ENCODE measurements around the gene RPS2.
A peak's percentile ranks its signal among the peaks of the same experiment; 100 is the strongest.

The RPS2 gene

DNA sequence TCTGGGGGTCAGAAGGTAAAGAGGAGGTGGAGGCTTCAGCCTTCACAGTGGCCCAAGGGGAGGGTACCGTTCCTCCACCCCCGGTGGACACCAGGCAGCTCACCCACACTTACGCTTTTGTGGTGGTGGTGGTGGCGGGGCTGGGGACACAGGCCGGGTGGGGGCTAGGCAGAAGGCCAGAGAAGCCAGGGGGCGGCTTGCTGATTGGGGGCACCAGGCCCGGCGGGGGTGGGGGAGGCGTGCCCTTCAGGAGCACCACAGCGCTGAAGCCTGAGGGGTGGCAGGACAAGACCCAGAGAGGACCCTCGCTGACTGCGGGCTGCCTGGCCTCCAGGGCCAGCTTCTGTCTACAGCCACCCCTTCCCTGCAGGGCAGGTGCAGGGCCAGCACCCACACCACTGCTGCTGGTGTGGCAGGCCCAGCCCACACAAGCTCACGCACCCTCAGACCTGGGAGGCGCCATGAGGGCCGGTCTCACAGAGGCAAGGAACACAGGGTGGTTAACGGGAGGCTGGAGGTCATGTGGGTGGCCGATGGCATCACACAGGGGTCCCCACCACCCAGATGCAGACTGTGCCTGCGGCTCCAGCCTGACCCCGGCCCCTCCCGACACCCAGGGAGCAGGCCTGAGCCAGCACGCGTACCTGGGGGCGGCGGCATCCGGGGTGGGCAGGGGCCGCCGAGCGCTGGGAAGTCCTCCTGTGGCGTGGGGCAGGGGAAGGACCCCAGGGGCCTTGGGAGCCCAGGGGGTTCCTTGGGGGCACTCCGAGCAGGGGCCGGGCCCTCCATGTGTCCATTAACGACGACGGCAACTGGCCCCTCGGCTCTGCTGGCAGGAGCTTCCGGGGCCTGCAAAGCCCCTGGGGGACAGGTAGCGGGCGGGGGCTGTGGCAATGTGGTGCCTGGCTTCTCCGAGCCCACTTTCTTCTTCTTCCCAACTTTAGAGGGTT lies 34.5 kb upstream of the RPS2 start:
- DNase-seq (ENCODE audit: low spot score) = no peak

DNA sequence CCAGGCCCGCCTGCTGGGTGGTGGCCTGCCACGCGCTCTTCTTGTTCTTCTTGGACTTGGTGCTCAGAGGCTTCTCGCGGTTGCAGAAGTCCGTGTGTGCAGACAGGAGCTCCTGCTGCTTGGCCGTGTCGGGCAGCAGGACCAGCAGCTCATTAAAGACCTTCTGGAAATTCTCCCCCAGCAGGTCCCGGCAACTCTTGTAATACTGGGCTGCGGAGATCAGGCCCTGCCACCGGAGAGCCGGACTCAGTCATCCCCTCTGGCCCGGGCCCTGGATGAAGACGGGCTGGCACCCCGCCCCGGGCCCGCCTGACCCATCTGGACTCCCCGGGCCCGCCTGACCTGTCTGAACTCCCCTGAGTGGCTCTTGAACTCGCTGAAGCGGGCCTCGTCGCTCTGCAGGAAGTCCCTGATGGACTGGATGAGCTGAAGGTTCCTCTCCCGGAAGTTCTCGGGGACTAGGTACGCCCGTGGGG lies 33.8 kb upstream of the RPS2 start:
- DNase-seq (ENCODE audit: low spot score) = no peak

DNA sequence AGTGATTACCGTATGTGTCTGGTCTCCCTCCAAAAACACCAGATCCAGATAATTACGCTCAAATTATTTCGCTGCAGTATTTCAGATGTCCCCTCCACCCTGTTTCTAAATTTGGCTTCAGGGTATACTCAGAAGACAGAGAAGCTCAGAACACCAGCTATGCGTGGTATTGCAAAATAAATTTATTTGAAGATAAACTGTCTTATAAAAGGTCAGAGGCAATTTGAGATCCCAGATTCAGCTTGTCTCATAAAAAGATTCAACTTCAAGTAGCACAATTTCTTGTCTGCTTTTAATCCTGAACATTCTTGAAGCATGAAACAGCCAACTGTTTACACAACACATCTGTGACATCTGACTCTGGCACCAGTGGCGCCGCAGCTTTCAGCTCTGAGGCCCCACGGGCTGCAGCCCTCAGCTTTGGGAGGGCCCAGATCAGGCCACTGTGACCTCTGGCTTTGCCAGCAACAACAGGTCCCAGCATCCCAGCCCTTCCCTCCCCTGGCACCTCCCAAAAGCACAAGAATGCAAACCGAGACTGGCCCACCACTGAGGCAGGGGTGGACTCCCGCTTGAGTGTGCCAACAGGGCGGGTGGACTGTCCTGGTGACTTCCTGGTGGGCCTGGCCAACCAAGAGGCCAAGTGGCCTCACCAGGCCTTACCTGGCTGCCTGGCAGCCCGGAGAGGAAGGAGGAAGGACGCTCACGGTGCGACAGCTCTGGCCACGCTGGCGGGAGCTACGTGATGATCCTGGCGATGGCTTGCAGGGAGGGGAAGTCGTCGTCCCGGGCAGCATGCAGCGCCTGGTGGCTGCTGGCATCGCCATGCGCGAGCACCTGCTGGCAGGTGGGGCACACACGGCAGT lies 33.1 kb upstream of the RPS2 start:
- no peak for DNase-seq (ENCODE audit: low spot score)

DNA sequence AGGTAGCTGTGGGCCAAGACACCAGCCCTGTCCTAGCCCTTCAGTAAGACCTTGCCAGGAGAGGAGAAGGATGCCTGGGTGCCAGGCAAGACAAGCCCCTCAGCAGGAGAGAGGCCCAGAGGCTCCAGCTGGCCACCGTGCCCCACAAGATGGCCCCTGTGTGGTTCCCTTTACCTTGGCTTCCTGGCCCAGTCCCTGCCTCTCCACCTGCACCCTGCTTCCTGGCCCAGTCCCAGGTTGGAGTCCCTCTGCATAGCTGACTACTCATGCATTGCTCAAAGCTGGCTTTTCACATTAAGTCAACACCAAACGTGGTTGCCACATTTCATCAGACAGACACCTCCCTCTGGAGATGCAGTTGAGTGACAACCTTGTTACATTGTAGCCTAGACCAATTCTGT lies 29.1 kb upstream of the RPS2 start:
- DNase-seq (ENCODE audit: low spot score) = no peak

DNA sequence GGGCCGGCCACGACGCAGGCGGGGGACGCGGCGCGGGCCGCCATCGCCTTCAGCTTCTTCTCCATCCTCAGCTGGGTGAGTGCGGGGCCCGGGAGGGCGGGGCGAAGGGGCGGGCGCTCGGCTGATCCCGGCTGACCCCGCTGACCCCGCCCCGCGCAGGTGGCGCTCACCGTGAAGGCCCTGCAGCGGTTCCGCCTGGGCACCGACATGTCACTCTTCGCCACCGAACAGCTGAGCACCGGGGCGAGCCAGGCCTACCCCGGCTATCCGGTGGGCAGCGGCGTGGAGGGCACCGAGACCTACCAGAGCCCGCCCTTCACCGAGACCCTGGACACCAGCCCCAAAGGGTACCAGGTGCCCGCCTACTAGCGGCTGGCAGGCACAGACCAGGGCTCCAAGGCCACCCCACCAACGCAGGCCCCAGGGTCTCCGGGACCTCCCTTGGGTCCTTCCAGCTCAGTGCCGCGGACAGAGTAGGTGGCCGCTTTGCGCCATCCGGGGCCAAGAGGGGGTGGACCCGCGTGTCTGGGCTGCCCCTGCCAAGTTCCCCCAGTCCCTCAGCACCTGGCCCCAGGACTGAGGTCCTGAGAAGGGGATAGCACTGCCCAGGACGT lies 28.2 kb upstream of the RPS2 start:
- DNase-seq (ENCODE audit: low spot score) = no peak

DNA sequence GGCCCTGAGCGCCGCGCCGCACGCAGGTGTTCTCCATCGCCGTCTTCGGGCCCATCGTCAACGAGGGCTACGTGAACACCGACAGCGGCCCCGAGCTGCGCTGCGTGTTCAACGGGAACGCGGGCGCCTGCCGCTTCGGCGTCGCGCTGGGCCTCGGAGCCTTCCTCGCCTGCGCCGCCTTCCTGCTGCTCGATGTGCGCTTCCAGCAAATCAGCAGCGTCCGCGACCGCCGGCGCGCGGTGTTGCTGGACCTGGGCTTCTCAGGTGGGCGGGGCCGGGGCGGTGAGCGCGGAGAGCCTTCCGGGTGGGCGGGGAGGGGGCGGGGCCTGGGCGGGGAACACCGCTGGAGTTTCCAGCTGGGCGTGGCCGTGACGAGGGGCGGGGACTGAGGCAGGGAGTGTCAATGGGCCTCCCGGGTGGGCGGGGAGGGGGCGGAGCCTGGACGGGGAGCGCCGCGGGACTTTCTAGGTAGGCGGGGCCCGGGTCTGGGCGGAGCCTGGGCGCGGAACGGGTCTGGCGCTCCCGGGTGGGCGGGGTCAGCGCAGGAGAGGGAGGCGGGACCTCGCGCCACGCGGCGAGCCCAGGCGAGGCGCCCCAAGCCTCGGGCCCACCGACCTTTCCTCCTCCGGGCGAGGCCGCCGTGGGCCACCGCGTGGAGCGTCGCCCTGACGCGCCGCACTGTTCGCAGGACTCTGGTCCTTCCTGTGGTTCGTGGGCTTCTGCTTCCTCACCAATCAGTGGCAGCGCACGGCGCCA lies 27.5 kb upstream of the RPS2 start:
- DNase-seq (ENCODE audit: low spot score) = peak; percentile 87

DNA sequence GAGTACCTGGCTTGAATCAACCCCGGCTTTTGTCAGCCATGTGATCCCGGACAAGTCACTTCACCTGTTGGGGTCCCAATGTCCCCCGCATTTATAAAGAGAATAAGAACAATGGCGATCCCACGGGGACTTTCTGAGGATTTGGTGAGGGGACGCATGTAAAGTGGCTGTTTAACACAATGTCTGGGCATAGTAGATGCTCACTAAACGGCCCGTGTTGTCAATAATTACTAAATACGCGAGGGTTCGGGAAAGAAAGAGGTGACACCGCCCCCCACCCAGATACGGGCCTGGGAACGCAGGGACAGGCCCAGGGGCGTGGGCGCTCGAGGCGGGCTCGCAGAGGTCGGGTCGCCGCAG lies 26.9 kb upstream of the RPS2 start:
- no peak for DNase-seq (ENCODE audit: low spot score)

DNA sequence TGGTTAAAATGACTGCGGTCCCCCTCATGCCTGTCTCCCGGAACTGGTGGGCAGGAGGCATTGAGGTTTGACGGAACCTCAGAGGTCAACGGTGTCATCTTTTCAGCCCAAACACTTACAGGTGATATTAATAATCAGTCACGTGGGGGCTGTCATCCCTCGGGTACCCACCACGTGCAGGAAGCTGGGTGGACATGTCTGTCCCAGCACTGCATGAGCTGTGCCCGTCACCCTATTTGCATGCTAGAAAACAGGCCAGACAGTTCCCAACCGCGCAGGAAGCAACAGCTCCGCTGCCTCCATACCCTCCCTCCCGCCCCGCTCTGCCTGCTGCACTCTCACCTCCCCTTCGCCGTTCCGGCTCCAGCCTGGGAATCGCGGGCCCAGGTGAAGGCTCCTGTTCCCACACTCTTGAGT lies 26.5 kb upstream of the RPS2 start:
- DNase-seq (ENCODE audit: low spot score) = no peak

DNA sequence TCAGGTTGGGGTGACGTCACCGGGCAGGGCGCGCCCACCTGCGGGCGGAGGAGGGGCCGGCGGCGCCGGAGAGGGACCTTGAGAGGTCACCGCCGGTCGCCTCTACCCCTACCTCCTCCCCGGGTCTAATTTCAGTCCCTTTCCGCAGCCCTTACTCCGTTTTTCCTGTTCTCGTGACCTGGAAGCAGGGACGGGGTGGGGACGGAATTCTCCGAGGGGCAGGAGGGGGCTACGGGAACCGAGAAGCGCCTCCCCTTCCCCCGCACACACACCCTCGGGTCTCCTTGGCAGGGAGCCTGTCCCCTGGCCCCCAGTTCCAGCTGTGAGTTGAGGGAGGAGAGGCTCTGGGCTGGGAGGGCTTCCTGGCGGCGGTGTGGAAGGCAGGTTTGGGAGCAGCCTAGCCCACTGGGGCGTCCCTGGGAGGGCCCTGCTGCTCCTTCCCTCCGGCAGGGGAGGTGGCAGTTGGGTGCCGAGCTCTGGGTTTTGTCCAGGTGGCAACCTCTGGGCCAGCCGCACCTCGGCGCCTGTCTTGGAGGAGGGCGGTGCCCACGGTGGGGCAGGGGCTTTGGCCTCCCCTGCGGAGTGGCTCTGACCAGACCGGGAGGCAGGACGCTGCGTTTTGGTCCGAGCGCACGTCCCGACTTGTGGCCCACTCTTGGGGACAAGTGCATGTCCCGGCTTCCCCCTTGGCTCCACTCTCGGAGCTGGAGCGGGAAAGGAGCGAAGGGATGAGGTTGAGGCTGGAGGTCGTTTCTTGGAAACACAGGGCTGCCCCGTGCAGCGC lies 25.9 kb upstream of the RPS2 start:
- no peak for DNase-seq (ENCODE audit: low spot score)

DNA sequence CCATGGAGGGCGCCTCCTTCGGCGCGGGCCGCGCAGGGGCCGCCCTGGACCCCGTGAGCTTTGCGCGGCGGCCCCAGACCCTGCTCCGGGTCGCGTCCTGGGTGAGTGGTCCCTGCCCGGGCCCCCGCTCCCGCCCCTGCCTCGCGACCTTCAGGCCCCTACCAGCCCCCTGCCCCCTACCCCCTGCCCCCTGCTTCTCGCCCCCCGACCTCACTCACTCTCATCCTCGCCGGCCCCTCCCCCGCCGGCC lies 25.4 kb upstream of the RPS2 start:
- DNase-seq (ENCODE audit: low spot score) = no peak

DNA sequence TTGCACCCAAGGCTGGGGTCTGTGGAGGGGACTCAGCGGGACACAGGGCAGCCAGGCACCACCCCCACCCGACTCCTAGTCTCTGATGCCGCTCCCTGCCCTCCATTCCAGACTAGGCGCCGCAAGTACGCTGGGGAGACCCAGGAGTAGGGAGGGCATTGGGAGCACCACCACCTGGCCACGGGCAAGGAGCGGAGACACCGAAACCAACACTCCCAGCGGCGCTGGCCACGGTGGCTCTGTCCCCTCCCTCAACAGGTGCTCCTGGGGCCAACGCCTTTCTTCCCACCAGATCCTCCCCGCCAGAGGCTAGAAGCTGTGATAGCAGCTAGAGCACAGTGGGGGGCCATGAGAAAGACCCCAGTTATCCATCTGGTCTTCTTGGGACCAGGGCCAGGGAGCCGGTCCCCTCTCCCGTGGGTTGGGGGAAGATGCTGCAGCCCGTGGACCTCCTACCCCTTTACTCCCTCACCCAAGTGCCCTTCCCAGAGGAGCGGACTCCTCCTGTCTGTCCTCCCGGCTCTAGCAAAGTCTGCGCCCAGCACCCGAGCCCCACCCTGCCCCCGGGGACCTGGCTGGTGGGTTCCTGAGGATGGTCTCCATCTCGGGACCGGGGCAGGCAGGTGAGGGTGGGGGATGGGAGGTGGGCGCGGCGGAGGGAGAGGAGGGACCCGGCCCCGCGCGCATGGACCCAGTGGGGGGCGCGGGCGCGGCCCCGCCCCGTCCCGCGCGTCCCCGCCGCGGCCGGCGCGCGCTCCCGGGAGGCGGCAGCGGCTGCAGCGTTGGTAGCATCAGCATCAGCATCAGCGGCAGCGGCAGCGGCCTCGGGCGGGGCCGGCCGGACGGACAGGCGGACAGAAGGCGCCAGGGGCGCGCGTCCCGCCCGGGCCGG lies 24.8 kb upstream of the RPS2 start, which contains the start of gene SYNGR3:
Gene SYNGR3, plus strand, starts transcription at position 762 of the 892 bp plus-strand sequence. CDS start 133 bp downstream, outside the sequence.
- no peak for DNase-seq (ENCODE audit: low spot score)

DNA sequence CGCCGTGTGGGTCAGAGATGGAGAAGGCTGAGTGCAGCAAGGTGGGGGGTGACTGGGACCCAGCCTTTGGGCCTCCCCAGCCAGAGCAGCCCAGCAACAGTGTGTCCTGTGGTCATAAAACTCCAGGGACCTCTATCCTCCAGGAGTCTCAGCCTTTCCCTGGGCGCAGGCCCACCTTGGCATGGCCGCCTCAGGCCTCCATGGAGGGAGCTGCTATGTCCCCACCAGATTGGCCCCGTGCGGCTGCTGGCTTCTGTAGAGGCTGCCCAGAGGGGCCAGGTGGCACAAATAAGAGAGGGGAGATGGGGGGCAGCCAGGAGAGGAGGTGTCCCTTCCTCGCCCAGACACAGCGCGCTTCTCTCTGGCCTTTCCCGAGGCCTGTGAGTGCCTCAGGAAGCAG lies 22.6 kb upstream of the RPS2 start:
- DNase-seq (ENCODE audit: low spot score) = no peak

DNA sequence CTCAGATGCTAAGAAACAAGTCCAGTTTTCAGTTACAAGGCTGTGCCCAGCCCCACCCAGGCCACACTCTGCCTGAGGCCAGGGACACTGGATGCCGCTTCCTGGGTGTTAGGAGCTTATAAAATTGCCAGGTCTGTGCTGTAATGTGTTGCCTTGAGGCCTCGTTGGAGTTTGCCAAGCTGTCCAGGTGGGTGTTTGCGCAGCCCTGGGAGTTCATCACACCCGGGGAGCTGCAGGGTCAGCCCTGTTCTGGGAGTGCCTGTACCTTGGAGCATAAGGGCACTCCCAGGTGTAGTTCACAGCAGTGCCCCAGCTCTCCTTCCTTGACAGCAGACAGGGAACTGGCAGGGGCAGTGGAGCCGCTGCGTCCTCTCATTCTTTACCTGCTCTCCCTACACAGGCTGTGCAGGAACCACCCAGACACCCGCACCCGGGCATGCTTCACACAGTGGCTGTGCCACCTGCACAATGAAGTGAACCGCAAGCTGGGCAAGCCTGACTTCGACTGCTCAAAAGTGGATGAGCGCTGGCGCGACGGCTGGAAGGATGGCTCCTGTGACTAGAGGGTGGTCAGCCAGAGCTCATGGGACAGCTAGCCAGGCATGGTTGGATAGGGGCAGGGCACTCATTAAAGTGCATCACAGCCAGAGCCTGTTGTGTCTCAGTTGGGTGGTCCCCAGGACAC lies 21.0 kb upstream of the RPS2 start:
- no peak for DNase-seq (ENCODE audit: low spot score)

DNA sequence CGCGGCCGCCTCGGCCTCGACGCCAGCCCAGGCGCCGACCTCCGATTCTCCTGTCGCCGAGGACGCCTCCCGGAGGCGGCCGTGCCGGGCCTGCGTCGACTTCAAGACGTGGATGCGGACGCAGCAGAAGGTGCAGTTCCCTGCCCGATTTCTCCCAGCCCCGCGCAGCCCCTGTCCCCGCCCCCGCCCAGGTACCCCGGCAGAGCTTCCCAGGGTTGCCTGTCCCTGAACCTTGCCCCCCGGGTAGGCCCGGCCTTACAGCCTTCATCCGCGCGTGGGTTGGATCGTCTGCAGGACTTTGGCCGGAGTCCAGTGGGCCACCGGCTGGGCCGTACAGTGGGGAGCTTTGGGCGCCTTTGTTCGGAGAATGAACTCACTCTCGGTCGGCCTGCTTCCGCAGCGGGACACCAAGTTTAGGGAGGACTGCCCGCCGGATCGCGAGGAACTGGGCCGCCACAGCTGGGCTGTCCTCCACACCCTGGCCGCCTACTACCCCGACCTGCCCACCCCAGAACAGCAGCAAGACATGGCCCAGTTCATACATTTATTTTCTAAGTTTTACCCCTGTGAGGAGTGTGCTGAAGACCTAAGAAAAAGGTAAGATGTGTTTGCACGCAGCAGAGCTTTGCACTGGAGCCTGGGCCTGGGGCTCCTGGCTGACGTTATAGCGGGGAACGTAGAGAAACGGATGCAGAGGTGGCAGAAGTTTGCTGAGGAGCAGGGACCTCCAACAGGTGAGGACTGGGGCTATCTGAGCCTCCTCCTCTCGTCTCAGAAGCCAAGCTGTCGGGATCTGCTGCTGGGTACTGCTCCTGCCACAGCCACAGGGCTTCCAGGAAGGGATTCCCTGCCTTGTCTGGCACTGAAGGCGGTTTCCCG lies 20.0 kb upstream of the RPS2 start:
- DNase-seq (ENCODE audit: low spot score) = no peak

DNA sequence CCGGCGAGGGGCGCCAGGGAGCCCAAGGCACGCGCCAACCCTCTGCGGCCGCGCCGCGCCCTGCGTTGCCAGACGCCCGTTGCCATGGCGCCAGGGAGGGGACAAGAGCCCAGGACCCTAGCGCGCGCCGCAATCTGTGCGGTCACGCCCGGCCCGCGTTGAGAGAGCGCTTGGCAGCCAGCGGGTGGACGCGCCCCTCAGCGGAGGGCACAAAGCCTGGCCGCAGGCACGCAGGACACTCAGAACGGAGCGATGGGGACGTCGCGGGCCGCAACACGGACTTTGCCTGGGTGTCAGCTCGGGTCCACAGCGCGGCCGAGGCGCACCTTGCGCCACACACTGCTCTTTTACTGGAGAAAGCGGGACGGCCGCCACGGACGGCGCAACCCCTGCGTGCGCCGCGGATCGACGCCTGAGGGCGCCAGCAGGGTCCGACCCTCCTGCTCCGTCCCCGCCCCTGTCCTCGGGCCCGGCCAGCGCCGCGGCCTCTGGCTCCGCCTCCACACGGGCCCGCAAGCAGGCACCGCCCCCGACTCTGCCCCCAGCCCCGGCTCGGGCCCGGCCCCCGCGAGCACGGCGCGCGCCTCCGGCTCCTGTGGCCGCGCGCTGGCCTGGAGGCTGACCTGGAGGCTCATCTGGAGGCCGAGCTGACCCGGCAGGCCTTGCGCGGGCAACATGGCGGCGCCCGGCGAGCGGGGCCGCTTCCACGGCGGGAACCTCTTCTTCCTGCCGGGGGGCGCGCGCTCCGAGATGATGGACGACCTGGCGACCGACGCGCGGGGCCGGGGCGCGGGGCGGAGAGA lies 19.1 kb upstream of the RPS2 start, which contains the start of gene GFER:
Gene GFER, plus strand, starts transcription at position 650 of the 803 bp plus-strand sequence. Its CDS starts 26 bp downstream, at position 676.
- peak; percentile 84 for DNase-seq (ENCODE audit: low spot score)

DNA sequence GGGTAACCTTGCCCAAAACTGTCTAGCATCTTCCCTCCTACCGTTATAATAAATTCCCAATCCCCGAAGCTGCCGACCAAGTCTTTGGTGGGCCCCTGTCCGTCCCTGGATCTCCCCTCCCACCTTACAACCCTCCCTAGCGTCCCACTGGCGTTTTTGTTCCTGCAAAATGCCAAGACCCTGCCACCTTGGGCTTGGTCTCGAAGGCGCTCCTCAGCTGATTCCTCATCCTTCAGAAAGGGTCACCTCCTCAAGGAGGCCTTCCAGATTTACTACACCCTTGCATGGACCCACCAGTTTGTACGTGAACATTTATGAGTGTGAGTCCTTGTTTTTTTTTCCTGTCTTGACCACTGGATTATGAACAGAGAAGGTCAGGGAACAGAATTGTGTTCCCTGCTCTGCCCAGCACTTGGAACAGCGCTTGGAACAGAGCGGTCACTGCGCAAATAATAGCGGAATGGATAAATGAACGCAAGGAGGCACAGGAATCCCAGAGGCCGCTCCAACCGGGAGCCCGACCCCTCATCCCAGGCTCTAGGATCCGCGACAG lies 18.4 kb upstream of the RPS2 start:
- no peak for DNase-seq (ENCODE audit: low spot score)

DNA sequence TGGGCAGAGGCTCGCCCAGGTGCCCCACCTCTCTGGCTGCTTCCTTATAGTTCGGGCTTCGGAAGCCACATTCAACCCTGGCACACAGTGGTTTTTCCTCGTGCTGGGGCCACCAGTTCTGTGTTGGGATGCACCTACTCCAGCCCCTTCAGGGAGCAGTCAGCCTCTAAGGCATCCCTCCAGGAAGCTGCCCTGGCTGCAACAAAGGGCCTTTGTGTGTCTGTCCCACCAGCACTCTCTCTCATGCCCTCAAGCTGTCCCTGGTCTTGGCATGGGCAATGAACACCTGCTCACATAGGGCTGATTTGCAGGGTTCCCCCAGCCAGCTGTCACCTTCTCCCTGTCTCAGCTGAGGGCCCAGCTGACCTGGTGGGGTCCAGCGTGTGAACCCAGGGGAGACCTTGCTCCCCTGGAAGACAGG lies 17.4 kb upstream of the RPS2 start:
- no peak for DNase-seq (ENCODE audit: low spot score)
